ENCODE results near the gene RHEBL1. TPM values are rescaled to one million over a fixed set of nuclear protein-coding genes. Genes with fewer than 3 reads are reported as not detected.

RHEBL1 gene
- total RNA-seq, 2 experiments from 2014 or later: 10.8 to 12.9 TPM

- CTCF ChIA-PET: interaction anchor here (0.5 to 0.9 kb wide), 4 partner anchors 9 to 157 kb away, joined by 3 to 4 read pairs (median 4); no protein-coding TSS in a partner anchor
- POLR2A ChIA-PET: interaction anchor here (0.5 kb wide), 1 partner anchor 10 kb away, joined by 4 read pairs; no protein-coding TSS in a partner anchor
Measured at GRCh38 chr12:49046129-49046895, 23.5 kb downstream of the RHEBL1 start.

- CTCF ChIA-PET: interaction anchor here (1.1 to 2.5 kb wide), 13 partner anchors 11 to 192 kb away, joined by 3 to 12 read pairs (median 5); partner anchors contain the start of gene DDX23
- POLR2A ChIA-PET: no interaction called here
Measured at GRCh38 chr12:49044660-49045059, 25.1 kb downstream of the RHEBL1 start.

GRCh38 chr12:49043856-49044258 is 25.9 kb downstream of the RHEBL1 start:
- CTCF ChIA-PET: interaction anchor here (0.7 to 2.5 kb wide), 25 partner anchors 9 to 191 kb away, joined by 3 to 12 read pairs (median 4); partner anchors contain the start of genes ARF3, DDX23, PRKAG1 and TUBA1B
- POLR2A ChIA-PET: interaction anchor here (1.0 to 1.7 kb wide), 2 partner anchors 12 to 193 kb away, joined by 3 to 6 read pairs; no protein-coding TSS in a partner anchor

- ChIA-PET CTCF (interaction anchor here (0.7 to 2.5 kb wide), 24 partner anchors 8 to 191 kb away, joined by 3 to 12 read pairs (median 4); partner anchors contain the start of genes ARF3, DDX23, PRKAG1 and TUBA1B), POLR2A (interaction anchor here (1.0 to 1.7 kb wide), 2 partner anchors 12 to 192 kb away, joined by 3 to 6 read pairs; no protein-coding TSS in a partner anchor)
Measured at GRCh38 chr12:49043241-49043640, 26.5 kb downstream of the RHEBL1 start.

GRCh38 chr12:49041881-49042484 is 27.8 kb downstream of the RHEBL1 start:
- ChIA-PET CTCF (interaction anchor here (1.3 kb wide), 1 partner anchor 21 kb away, joined by 3 read pairs; no protein-coding TSS in a partner anchor), POLR2A (no interaction called here)

- CTCF ChIA-PET: interaction anchor here (1.8 kb wide), 1 partner anchor 47 kb away, joined by 7 read pairs; no protein-coding TSS in a partner anchor
- POLR2A ChIA-PET: no interaction called here
Measured at GRCh38 chr12:49041036-49041880, 28.5 kb downstream of the RHEBL1 start.

- ChIA-PET CTCF (interaction anchor here (1.6 to 1.8 kb wide), 2 partner anchors 20 to 48 kb away, joined by 7 to 10 read pairs; no protein-coding TSS in a partner anchor), POLR2A (no interaction called here)
Measured at GRCh38 chr12:49040364-49040855, 29.4 kb downstream of the RHEBL1 start.

GRCh38 chr12:49039421-49040363 is 30.1 kb downstream of the RHEBL1 start:
- ChIA-PET POLR2A (interaction anchor here (0.6 kb wide), 2 partner anchors 108 to 212 kb away, joined by 3 to 13 read pairs; no protein-coding TSS in a partner anchor), CTCF (interaction anchor here (1.0 to 1.8 kb wide), 4 partner anchors 8 to 51 kb away, joined by 3 to 10 read pairs (median 5); no protein-coding TSS in a partner anchor)

GRCh38 chr12:49038291-49038955 is 31.4 kb downstream of the RHEBL1 start:
- ChIA-PET CTCF (interaction anchor here (1.2 kb wide), 1 partner anchor 50 kb away, joined by 3 read pairs; no protein-coding TSS in a partner anchor), POLR2A (interaction anchor here (0.7 kb wide), 1 partner anchor 9 kb away, joined by 3 read pairs; no protein-coding TSS in a partner anchor)

- CTCF ChIA-PET: interaction anchor here (1.4 kb wide), 1 partner anchor 18 kb away, joined by 3 read pairs; no protein-coding TSS in a partner anchor
- POLR2A ChIA-PET: interaction anchor here (0.5 to 0.7 kb wide), 2 partner anchors 8 to 18 kb away, joined by 3 read pairs; no protein-coding TSS in a partner anchor
Measured at GRCh38 chr12:49037947-49038237, 31.9 kb downstream of the RHEBL1 start.

- CTCF ChIA-PET: interaction anchor here (1.4 kb wide), 1 partner anchor 17 kb away, joined by 3 read pairs; no protein-coding TSS in a partner anchor
- POLR2A ChIA-PET: interaction anchor here (0.5 to 0.7 kb wide), 2 partner anchors 7 to 17 kb away, joined by 3 read pairs; no protein-coding TSS in a partner anchor
Measured at GRCh38 chr12:49037111-49037946, 32.5 kb downstream of the RHEBL1 start.

- CTCF ChIA-PET: interaction anchor here (0.6 kb wide), 1 partner anchor 162 kb away, joined by 3 read pairs; no protein-coding TSS in a partner anchor
- POLR2A ChIA-PET: interaction anchor here (0.6 kb wide), 2 partner anchors 10 to 34 kb away, joined by 4 to 5 read pairs; no protein-coding TSS in a partner anchor
Measured at GRCh38 chr12:49036029-49036428, 33.8 kb downstream of the RHEBL1 start.

- CTCF ChIA-PET: interaction anchor here (1.4 kb wide), 1 partner anchor 9 kb away, joined by 3 read pairs; no protein-coding TSS in a partner anchor
- POLR2A ChIA-PET: no interaction called here
Measured at GRCh38 chr12:49034286-49034622, 35.5 kb downstream of the RHEBL1 start.

- POLR2A ChIA-PET: no interaction called here
- CTCF ChIA-PET: interaction anchor here (0.6 to 1.1 kb wide), 2 partner anchors 10 kb away, joined by 4 read pairs; no protein-coding TSS in a partner anchor
Measured at GRCh38 chr12:49033611-49034285, 36.0 kb downstream of the RHEBL1 start.

Data from activated CD8-positive, alpha-beta memory T cell treated with anti-CD3 and anti-CD28 coated beads for 36 hours (primary cell).